Activated effector memory CD4-positive, alpha-beta T cell treated with Interleukin-2 at 50 U/mL for 16 hours (primary cell): ENCODE results near the gene ACKR2.
"Not testable (repeated sequence)": the region's sequence is repeated elsewhere in the genome, so short reads cannot be mapped to it uniquely, and the experiment has no call there.

ENCODE experiments used
- DNase-seq: peaks from one replicate; pipeline ENCODE4 v3.0.0-alpha.2; 2020

Gene ACKR2

DNA sequence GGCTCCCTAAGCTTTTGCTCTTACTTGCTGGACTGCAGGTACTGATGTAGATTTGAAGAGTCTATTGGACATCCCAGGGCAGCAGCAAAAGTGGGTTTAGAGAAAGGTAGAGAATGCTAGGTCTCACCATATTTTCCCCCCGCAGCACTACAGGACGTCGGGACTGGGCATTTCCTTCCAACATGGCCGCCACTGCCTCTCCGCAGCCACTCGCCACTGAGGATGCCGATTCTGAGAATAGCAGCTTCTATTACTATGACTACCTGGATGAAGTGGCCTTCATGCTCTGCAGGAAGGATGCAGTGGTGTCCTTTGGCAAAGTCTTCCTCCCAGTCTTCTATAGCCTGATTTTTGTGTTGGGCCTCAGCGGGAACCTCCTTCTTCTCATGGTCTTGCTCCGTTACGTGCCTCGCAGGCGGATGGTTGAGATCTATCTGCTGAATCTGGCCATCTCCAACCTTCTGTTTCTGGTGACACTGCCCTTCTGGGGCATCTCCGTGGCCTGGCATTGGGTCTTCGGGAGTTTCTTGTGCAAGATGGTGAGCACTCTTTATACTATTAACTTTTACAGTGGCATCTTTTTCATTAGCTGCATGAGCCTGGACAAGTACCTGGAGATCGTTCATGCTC is 55.2 kb downstream of the ACKR2 start:
- no peak for DNase-seq

- DNase-seq: no peak
Observed at GRCh38 chr3:42865256-42865655, 56.0 kb downstream of the ACKR2 start.

DNA sequence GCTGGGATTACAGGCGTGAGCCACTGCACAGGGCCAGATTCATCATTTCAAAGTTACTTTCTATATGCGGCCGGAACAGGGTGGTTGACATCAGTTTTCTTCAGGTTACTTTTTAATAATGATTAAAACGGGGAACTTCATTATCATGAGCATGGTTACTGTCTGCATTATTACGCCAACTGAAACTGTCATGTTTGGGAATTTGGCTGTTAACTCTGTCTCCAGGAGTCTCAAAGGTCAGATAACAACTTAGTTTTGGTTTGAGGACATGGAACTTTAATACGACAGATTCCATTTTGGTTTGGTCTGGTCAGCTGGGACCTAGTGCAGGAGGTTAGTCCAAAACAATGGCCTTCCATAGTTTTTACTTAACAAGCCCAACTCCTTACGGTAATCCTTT is 57.9 kb downstream of the ACKR2 start:
- DNase-seq: no peak

DNA sequence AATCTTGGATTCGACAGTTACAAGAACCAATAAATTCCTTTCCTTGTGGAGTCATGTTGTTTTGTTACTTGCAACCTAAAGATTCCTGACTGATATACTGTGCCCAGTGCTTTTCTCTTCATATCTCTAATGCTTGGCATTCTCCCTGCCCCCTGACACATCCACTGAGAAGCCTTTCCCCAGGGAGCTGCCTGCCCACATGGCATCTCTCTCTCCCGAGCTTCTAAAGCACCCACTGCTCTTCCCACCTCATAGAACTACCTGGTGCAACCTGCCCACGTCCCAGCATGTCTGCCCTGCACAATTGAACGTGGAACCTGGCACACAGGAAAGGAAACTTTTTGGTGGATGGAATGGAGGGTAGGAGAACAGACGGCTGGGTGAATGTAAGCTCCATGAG is 59.6 kb downstream of the ACKR2 start:
- no peak for DNase-seq

DNA sequence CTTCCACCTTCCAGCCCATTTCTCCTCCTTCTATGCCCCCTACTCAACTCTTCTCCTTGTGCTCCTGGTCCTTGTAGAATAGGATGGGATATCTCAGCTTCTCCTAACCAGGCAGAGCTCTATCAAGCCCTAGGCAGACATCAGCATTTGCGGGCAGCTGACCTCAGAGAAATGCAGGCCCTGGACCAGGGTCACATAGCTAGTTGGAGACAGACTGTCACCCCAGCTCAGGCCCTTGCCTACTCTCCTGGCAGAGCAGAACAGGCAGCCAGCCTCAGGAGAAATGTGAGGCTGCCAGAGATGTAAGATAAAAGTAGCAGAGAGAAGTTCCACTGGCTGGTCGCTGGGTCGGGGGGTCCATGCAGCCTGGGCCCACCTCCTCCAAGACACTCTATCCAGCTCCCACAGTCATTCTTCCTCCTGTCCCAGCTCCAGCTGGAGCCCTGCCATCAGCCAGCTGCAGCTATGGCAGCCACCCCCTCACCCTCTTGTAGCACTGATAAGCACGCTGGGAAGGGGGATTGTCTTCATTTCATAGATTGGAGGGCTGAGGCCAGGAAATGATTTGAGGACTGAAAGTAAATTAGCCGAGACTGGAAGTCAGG is 62.4 kb downstream of the ACKR2 start:
- DNase-seq: no peak

DNA sequence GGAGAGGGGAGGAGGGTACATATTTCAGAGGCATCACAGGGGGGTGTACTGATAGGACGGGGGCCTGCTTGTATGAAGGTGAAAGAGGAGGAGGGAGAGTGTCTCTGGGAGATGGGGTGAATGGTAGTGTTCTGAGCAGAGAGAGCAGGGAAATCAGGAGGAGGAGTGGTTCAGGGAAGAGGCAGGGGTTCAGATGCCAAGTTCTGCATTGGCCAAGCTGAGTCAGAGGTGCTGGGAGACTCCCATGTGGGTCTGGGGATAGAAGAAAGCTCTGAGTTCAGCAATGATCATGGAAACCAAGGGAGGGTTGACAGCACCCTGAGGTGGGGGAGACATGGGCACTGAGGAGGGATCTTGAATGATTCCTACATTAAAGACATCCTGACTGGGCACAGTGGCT is 63.5 kb downstream of the ACKR2 start:
- no peak for DNase-seq

DNA sequence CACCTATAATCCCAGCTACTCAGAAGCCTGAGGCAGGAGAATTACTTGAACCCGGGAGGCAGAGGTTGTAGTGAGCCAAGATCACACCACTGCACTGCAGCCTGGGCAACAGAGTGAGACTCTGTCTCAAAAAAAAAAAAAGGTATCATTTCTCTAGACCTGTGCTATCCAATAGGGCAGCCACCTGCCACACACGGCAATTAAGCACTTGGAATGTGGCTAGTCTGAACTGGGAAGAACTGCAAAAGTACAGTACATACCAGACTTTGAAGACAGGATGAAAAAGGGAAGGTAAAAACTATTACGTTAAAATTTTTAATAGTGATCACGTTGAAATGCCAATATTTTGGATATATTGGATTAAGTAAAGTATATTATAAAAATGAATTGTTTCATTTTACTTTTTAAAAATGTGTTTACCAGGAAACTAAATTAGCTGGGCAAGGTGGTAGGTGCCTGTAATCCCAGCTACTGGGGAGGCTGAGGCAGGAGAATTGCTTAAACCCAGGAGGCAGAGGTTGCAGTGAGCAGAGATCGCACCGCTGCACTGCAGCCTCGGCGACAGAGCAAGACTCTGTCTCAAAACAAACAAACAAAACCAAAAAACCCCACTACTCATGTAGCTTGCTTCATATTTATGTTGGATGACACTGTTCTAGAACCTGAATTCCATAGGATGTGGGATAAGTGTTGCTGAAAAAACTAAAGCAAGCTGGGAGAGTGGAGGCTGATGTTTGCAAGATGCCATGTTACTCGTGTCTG is 64.2 kb downstream of the ACKR2 start:
- DNase-seq: no peak

- DNase-seq: no peak
Observed at GRCh38 chr3:42874749-42875148, 65.5 kb downstream of the ACKR2 start.

- DNase-seq: no peak
Observed at GRCh38 chr3:42875325-42876151, 66.3 kb downstream of the ACKR2 start, which contains the start of gene CYP8B1. TSS of gene CYP8B1 (minus strand) at chr3:42875879. CDS start at chr3:42875816, 63 bp downstream.

- DNase-seq: no peak
Observed at GRCh38 chr3:42876401-42876800, 67.2 kb downstream of the ACKR2 start.

DNA sequence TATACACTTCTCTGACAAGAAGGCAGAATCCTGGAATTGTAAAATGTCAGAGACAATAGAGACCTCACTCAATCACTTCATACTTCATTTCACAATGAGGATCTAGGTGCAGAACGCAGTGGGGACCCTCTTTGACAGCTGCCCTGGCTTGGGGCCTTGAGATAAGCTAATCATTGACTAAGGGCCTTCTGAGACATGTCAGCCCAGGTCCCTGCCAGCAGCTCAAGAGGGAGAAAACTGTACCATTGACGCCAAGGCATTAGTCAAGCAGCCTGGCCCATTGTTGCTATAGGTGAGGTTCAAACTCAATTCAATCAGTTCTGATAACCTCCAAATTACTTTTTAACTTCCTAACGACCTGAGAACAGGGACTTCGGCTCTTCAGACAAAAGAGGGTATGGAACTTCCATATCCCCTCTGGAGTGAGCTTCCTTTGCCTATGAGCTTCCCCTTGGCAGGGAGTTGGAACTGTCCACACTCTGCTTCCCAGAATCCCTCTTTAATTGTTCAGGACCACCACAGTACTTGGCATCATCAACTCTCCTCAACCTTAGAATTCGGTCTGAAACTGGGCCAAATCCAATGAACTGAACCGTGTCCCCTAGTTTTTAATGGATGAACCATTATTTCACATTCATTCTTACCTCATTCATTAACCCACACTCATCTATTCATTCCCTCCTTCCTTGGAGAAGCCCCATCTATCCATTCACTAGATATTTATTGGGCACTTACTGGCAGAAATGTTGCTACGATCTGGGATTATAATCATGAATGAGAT is 67.9 kb downstream of the ACKR2 start:
- no peak for DNase-seq

DNA sequence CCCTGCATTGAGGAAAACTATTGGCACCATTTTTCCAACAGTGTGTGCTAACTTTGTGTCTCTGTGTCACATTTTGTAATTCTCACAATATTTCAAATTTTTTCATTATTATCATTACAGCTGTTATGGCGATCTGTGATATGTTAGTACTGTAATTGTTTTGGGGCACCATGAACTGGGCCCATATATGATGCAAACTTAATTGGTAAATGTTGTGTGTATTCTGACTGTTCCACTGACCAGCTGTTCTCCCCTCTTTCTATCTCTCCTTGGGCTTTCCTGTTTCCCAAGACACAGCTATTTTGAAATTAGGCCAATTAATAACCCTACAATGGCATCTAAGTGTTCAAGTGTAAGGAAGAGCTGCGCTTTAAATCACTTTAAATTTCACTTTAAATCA is 68.6 kb downstream of the ACKR2 start:
- no peak for DNase-seq

DNA sequence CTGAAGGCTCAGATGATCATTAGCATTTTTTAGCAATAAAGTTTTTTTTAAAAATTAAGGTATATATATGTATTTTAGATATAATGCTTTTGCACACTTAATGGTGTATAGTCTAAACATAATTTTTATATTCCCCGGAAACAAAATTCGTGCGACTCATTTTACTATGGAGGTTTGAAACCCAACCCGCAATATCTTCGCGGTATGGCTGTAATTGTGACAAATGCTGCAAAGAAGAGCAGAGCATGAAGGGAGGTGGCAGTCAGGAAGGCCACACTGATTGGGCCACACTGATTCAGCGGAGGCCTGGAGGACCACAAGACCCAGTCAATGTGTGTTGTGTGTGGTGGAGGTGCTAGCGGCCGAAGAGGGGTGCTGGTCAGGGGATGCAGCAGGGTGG is 70.9 kb downstream of the ACKR2 start:
- DNase-seq: no peak

GRCh38 chr3:42880601-42881451 is 71.6 kb downstream of the ACKR2 start:
- peak; percentile 79 for DNase-seq

DNA sequence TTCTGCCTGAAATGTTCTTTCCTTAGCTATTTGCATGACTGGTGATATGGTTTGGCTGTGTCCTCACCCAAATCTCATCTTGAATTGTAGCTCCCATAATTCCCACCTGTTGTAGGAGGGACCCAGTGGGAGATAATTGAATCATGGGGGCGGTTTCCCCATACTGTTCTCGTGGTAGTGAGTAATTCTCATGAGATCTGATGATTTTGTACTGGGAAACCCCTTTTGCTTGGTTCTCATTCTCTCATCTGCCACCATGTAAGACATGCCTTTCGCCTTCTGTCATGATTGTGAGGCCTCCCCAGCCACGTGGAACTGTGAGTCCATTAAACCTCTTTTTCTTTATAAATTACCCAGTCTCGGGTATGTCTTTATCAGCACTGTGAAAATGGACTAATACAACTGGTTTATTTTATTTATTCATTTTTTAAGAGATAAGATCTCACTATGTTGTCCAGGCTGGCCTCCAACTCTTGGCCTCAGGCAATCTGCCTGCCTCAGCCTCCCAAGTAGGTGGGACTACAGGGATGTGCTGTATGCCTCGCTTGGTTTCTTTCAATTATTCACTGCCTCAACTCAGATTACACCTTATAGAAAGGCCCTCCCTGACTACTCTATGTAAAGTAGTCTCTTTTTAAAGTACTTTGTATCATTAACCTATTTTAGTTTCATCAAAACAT is 74.1 kb downstream of the ACKR2 start:
- not testable (repeated sequence) for DNase-seq

GRCh38 chr3:42884324-42884723 is 75.1 kb downstream of the ACKR2 start:
- DNase-seq: no peak

- no peak for DNase-seq
Observed at GRCh38 chr3:42886294-42886822, 77.1 kb downstream of the ACKR2 start.

- no peak for DNase-seq
Observed at GRCh38 chr3:42887084-42887483, 77.8 kb downstream of the ACKR2 start.

- DNase-seq: no peak
Observed at GRCh38 chr3:42891042-42891441, 81.8 kb downstream of the ACKR2 start.

- DNase-seq: no peak
Observed at GRCh38 chr3:42892169-42892568, 82.9 kb downstream of the ACKR2 start.

GRCh38 chr3:42892807-42893206 is 83.6 kb downstream of the ACKR2 start:
- DNase-seq: no peak
